DND-41 (cell line): Measurements from ENCODE around the gene GOLGA7B.

ENCODE experiments used
- ATAC-seq: fragments of 200-7000 bp; cut with Tn5 transposase; 3 replicates; pipeline ENCODE4 v1.9.1; 2021; ENCODE audit warnings: low read depth; ENCODE audit not compliant: insufficient read depth
- DNase-seq: peaks from one replicate; pipeline ENCODE4 v3.0.0-alpha.2; 2020
- H2AFZ ChIP-seq: 2 replicates; pipeline ENCODE4 v1.6.0; 2012; ENCODE audit warnings: low read depth, low read length
- H3K27ac ChIP-seq: 2 replicates; pipeline ENCODE4 v1.5.1; 2012; ENCODE audit warnings: low read length, inconsistent platforms
- H3K27me3 ChIP-seq: fragments of 200-600 bp; sonication (generic); 2 replicates; pipeline ENCODE4 v1.6.0; 2012; ENCODE audit warnings: low read length, mild to moderate bottlenecking, inconsistent platforms; ENCODE audit not compliant: insufficient read depth, poor library complexity
- H3K36me3 ChIP-seq: 2 replicates; pipeline ENCODE4 v1.5.1; 2012; ENCODE audit warnings: low read length, inconsistent platforms; ENCODE audit not compliant: insufficient read depth
- H3K4me1 ChIP-seq: 2 replicates; pipeline ENCODE4 v1.5.1; 2012; ENCODE audit warnings: mild to moderate bottlenecking, low read length; ENCODE audit not compliant: insufficient read depth
- H3K4me2 ChIP-seq: 2 replicates; pipeline ENCODE4 v1.6.0; 2012; ENCODE audit warnings: mild to moderate bottlenecking, moderate library complexity, low read length, inconsistent platforms; ENCODE audit not compliant: insufficient read depth
- H3K4me3 ChIP-seq, 2 experiments: fragments of 200-600 bp in 1 of 2; shearing (Covaris generic) in 1 of 2; 2 replicates each; pipeline ENCODE4 v1.5.1; 2012 to 2016; ENCODE audit warnings: inconsistent platforms in 2 of 2, low read length in 2 of 2, mild to moderate bottlenecking in 2 of 2, low read depth in 1 of 2, moderate library complexity in 1 of 2
- H3K79me2 ChIP-seq: 2 replicates; pipeline ENCODE4 v1.6.0; 2012; ENCODE audit warnings: low read length, inconsistent platforms; ENCODE audit not compliant: insufficient read depth
- H3K9ac ChIP-seq: 2 replicates; pipeline ENCODE4 v1.6.0; 2012; ENCODE audit warnings: low read depth, mild to moderate bottlenecking, inconsistent platforms, low read length, moderate library complexity
- H3K9me3 ChIP-seq: 2 replicates; pipeline ENCODE4 v1.5.1; 2012; ENCODE audit warnings: low read length, moderate library complexity, mild to moderate bottlenecking, inconsistent platforms; ENCODE audit not compliant: insufficient read depth, severe bottlenecking
- H4K20me1 ChIP-seq: 2 replicates; pipeline ENCODE4 v1.6.0; 2012; ENCODE audit warnings: low read length; ENCODE audit not compliant: insufficient read depth
- EZH2 ChIP-seq: IDR thresholded peaks from 3 replicates; pipeline ENCODE4 v1.6.1; 2012; ENCODE audit warnings: borderline replicate concordance, low read depth, mild to moderate bottlenecking, moderate library complexity, low read length, inconsistent platforms; ENCODE audit not compliant: severe bottlenecking
- TF ChIP-seq, protein P1 (sequence below): IDR thresholded peaks from 2 replicates; pipeline ENCODE4 v1.5.1; 2012; ENCODE audit warnings: borderline replicate concordance, low read length, moderate library complexity, mild to moderate bottlenecking; ENCODE audit not compliant: poor library complexity, severe bottlenecking; ENCODE audit errors: extremely low read depth

The GOLGA7B gene

DNA sequence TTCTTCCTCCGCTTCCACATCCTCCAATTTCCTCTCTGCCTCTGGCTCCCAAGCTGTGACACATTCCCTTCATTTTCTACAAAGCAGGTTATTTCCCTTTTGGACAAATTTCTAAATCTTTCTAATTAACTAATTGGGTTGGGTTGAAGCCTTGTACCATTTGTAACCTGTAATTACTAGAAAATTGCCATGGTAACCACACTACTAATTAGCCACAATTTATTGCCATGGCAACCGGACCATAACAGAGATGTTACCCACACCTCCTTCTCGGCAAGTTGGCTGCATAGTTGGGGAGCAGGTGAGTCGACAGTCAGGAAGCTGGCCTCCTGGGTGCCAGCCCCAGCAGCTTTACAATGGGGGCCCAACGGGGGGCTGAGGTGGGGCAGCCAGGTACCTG is 61.6 kb downstream of the GOLGA7B start:
- H4K20me1 ChIP-seq: no peaks in the 10 kb centered on the region
- H3K9me3 ChIP-seq: no peaks in the 10 kb centered on the region
- H3K4me1 ChIP-seq: no peaks in the 10 kb centered on the region
- no peak overlapping the region for H2AFZ ChIP-seq
- no peak overlapping the region for H3K4me2 ChIP-seq
- H3K27me3 ChIP-seq: peaks cover 46% of the 10 kb centered on the region
- H3K4me3 ChIP-seq: no peak overlapping the region
- H3K79me2 ChIP-seq: no peaks in the 10 kb centered on the region
- no peaks in the 10 kb centered on the region for H3K36me3 ChIP-seq
- H3K27ac ChIP-seq: no peak overlapping the region
- no peak for ATAC-seq
- TF ChIP-seq EZH2: no peak
- TF ChIP-seq, protein P1, sequence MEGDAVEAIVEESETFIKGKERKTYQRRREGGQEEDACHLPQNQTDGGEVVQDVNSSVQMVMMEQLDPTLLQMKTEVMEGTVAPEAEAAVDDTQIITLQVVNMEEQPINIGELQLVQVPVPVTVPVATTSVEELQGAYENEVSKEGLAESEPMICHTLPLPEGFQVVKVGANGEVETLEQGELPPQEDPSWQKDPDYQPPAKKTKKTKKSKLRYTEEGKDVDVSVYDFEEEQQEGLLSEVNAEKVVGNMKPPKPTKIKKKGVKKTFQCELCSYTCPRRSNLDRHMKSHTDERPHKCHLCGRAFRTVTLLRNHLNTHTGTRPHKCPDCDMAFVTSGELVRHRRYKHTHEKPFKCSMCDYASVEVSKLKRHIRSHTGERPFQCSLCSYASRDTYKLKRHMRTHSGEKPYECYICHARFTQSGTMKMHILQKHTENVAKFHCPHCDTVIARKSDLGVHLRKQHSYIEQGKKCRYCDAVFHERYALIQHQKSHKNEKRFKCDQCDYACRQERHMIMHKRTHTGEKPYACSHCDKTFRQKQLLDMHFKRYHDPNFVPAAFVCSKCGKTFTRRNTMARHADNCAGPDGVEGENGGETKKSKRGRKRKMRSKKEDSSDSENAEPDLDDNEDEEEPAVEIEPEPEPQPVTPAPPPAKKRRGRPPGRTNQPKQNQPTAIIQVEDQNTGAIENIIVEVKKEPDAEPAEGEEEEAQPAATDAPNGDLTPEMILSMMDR: no peak
- no peak for DNase-seq
- H3K9ac ChIP-seq: no peak overlapping the region

DNA sequence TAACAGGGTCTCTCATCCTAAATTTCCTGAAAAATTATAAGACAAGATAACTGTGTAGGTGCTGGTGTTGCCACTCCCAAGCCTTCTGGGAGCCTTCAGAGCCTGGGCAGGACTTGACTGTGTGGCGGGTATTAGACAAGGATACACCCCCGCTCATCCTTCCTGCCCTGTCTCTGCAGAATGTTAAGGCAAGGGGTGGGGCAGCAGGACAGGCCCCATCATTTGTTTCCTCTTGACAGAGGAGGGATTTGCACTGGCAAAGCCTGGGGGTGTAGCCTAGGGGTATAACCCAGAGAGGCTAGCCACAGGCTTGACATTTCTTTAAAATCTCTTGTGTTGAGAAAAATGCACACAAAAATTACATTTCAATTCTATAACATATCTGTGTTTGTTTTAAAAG is 63.5 kb downstream of the GOLGA7B start:
- Histone ChIP-seq H3K9ac (no peak overlapping the region), H3K4me1 (no peaks in the 10 kb centered on the region), H3K36me3 (no peaks in the 10 kb centered on the region), H2AFZ (no peak overlapping the region), H3K9me3 (no peaks in the 10 kb centered on the region), H3K79me2 (no peaks in the 10 kb centered on the region), H3K27me3 (peaks cover 31% of the 10 kb centered on the region), H4K20me1 (no peaks in the 10 kb centered on the region), H3K4me2 (no peak overlapping the region), H3K4me3 (no peak overlapping the region), H3K27ac (no peak overlapping the region)
- no peak for TF ChIP-seq EZH2
- TF ChIP-seq, protein P1: no peak
- DNase-seq: no peak
- ATAC-seq: no peak

DNA sequence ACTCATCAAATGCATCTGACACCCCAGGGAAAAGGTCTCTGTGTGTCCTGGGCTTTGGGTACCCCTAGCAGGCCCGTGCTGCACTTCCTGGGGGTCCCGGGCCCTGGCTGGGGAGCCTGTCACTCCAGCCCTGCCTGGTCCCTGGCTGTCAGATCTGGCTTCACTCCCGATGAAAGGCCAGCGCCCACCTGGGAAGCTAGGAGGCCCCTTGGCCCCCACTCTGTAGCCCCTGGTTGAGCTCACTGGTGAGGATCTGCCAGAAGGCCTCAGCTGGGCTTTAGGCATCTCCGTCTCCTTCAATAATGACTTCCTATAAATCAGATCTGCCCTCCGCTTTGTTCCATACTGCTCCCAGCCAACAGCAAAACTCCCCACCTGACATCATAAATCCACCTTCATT is 64.0 kb downstream of the GOLGA7B start:
- Histone ChIP-seq H3K9ac (no peak overlapping the region), H3K79me2 (no peaks in the 10 kb centered on the region), H3K36me3 (no peaks in the 10 kb centered on the region), H3K4me2 (no peak overlapping the region), H4K20me1 (no peaks in the 10 kb centered on the region), H3K4me3 (no peak overlapping the region), H3K9me3 (no peaks in the 10 kb centered on the region), H3K27me3 (peaks cover 27% of the 10 kb centered on the region), H3K4me1 (no peaks in the 10 kb centered on the region), H3K27ac (no peak overlapping the region), H2AFZ (no peak overlapping the region)
- TF ChIP-seq, protein P1: no peak
- no peak for TF ChIP-seq EZH2
- no peak for ATAC-seq
- no peak for DNase-seq

DNA sequence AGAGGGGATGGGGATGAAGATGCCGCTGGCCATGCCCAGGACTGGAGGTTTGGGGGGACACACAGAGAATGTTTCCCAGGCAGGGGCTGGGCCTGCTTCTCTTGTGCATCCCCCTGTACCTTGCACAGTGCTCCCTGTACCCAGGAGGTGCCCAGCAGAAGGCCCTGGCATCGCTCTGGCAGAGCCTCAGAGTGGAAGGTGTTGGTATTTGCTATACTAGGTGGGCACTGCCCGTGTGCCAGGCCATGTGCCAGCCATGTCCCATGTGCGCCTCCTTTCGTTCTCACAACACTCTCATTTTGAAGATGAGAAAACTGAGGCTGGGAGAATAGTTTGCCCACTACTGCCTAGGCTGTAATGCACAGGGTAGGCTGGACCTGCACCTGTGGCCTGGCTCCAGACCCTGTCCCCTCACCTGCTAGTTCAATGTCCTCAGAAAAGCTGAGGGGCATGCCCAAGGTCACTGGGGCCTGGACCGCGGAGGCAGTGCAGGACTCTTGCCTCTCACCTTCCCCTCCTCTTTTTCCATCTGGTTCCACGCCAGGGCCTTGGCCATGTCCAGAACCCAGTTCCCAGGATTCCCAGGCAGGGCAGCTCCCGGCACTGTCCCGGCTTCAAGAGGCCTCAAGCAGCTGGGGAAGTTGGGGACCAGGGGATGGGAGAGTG is 64.7 kb downstream of the GOLGA7B start:
- Histone ChIP-seq H3K79me2 (no peaks in the 10 kb centered on the region), H3K4me1 (no peaks in the 10 kb centered on the region), H3K4me3 (no peak overlapping the region), H3K27me3 (peaks cover 21% of the 10 kb centered on the region), H3K36me3 (no peaks in the 10 kb centered on the region), H2AFZ (no peak overlapping the region), H3K9ac (no peak overlapping the region), H3K4me2 (no peak overlapping the region), H4K20me1 (no peaks in the 10 kb centered on the region), H3K9me3 (no peaks in the 10 kb centered on the region), H3K27ac (no peak overlapping the region)
- ATAC-seq (0 out of 3 replicates have a peak, but pooled peaks have one; percentile 10), DNase-seq (no peak)
- no peak for TF ChIP-seq EZH2
- TF ChIP-seq, protein P1: no peak
